Ishikawa (cell line): ENCODE measurements around the gene CDC40.

ENCODE experiments used
- CEBPB ChIP-seq: IDR thresholded peaks from 2 replicates; pipeline ENCODE4 v1.6.1; 2012
- CREB1 ChIP-seq: IDR thresholded peaks from 2 replicates; pipeline ENCODE4 v1.6.1; 2012; ENCODE audit warnings: low read depth
- EGR1 ChIP-seq: IDR thresholded peaks from 2 replicates; pipeline ENCODE4 v1.6.1; 2012
- EP300 ChIP-seq: IDR thresholded peaks from 2 replicates; pipeline ENCODE4 v1.6.1; 2012; ENCODE audit warnings: borderline replicate concordance
- FOXM1 ChIP-seq: IDR thresholded peaks from 2 replicates; pipeline ENCODE4 v1.6.1; 2012; ENCODE audit warnings: low read depth, borderline replicate concordance
- NFIC ChIP-seq: IDR thresholded peaks from 2 replicates; pipeline ENCODE4 v1.6.1; 2012
- RAD21 ChIP-seq: IDR thresholded peaks from 2 replicates; pipeline ENCODE4 v1.6.1; 2012; ENCODE audit warnings: low read depth
- TAF1 ChIP-seq: IDR thresholded peaks from 2 replicates; pipeline ENCODE4 v1.6.1; 2012; ENCODE audit warnings: low read depth, mild to moderate bottlenecking
- TCF12 ChIP-seq: IDR thresholded peaks from 2 replicates; pipeline ENCODE4 v1.6.1; 2012; ENCODE audit warnings: low read depth
- TEAD4 ChIP-seq: IDR thresholded peaks from 2 replicates; pipeline ENCODE4 v1.6.1; 2012
- YY1 ChIP-seq: IDR thresholded peaks from 2 replicates; pipeline ENCODE4 v1.6.1; 2012; ENCODE audit warnings: low read depth
- ZBTB7A ChIP-seq: IDR thresholded peaks from 2 replicates; pipeline ENCODE4 v1.6.1; 2012; ENCODE audit warnings: low read depth
- TF ChIP-seq, protein P1 (sequence below): IDR thresholded peaks from 2 replicates; pipeline ENCODE4 v1.6.1; 2012; ENCODE audit warnings: low read depth, mild to moderate bottlenecking
- TF ChIP-seq, protein P2 (sequence below): IDR thresholded peaks from 2 replicates; pipeline ENCODE4 v1.6.1; 2012
- TF ChIP-seq, protein P3 (sequence below): IDR thresholded peaks from 2 replicates; pipeline ENCODE4 v1.6.1; 2012

CDC40 gene

GRCh38 chr6:110217266-110217665, 37.0 kb downstream of the CDC40 start:
- TF ChIP-seq TEAD4 (no peak), EP300 (no peak)

- no peak for TF ChIP-seq CREB1
- TF ChIP-seq YY1 = no peak
- no peak for TF ChIP-seq ZBTB7A
- TF ChIP-seq TEAD4 = no peak
- no peak for TF ChIP-seq EGR1
- no peak for TF ChIP-seq RAD21
- TF ChIP-seq EP300 = no peak
- TF ChIP-seq, protein P1, sequence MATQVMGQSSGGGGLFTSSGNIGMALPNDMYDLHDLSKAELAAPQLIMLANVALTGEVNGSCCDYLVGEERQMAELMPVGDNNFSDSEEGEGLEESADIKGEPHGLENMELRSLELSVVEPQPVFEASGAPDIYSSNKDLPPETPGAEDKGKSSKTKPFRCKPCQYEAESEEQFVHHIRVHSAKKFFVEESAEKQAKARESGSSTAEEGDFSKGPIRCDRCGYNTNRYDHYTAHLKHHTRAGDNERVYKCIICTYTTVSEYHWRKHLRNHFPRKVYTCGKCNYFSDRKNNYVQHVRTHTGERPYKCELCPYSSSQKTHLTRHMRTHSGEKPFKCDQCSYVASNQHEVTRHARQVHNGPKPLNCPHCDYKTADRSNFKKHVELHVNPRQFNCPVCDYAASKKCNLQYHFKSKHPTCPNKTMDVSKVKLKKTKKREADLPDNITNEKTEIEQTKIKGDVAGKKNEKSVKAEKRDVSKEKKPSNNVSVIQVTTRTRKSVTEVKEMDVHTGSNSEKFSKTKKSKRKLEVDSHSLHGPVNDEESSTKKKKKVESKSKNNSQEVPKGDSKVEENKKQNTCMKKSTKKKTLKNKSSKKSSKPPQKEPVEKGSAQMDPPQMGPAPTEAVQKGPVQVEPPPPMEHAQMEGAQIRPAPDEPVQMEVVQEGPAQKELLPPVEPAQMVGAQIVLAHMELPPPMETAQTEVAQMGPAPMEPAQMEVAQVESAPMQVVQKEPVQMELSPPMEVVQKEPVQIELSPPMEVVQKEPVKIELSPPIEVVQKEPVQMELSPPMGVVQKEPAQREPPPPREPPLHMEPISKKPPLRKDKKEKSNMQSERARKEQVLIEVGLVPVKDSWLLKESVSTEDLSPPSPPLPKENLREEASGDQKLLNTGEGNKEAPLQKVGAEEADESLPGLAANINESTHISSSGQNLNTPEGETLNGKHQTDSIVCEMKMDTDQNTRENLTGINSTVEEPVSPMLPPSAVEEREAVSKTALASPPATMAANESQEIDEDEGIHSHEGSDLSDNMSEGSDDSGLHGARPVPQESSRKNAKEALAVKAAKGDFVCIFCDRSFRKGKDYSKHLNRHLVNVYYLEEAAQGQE = no peak
- TF ChIP-seq, protein P2, sequence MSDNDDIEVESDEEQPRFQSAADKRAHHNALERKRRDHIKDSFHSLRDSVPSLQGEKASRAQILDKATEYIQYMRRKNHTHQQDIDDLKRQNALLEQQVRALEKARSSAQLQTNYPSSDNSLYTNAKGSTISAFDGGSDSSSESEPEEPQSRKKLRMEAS = no peak
- TF ChIP-seq, protein P3, sequence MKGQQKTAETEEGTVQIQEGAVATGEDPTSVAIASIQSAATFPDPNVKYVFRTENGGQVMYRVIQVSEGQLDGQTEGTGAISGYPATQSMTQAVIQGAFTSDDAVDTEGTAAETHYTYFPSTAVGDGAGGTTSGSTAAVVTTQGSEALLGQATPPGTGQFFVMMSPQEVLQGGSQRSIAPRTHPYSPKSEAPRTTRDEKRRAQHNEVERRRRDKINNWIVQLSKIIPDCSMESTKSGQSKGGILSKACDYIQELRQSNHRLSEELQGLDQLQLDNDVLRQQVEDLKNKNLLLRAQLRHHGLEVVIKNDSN = no peak
- no peak for TF ChIP-seq FOXM1
Measured at GRCh38 chr6:110221738-110222137, 41.5 kb downstream of the CDC40 start.

DNA sequence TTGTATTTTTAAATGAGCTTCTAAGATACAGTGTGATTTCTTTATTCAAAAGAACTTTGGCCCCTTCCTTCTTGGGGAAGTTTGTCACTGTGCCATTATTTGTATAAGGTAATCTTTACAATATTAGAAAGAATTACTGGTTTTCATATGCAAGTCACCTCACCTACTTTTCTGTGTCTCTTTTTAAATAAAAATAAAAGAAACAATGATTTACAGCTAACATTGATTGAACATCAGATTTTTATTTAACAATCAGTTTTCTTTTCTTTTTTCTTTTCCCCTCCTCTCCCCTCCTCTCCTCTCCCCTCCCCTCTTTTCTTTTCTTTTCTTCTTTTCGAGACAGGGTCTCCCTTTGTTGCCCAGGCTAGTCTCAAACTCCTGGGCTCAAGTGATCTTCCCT, 46.0 kb downstream of the CDC40 start:
- no peak for TF ChIP-seq YY1
- TF ChIP-seq, protein P2 = no peak
- no peak for TF ChIP-seq TCF12
- no peak for TF ChIP-seq CREB1
- no peak for TF ChIP-seq TAF1

DNA sequence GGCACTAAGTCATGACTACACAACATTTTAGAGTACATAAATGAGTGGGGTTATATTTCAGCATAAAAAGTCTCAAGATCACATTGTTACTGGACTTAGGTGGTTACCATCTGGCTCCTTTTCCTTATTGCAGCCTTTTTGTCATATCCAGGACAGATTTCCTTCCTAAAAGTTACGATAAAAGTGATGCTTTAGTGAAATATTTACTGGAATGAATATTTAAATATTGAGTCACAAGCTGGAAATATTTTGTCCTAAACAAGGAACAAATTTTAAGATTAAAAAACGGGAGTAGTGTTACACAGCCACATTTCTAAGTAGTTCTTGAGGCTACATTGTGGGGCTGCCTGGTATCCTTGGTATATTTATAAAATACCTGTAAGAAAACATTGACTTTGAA, 52.2 kb downstream of the CDC40 start:
- TF ChIP-seq CREB1 = no peak
- TF ChIP-seq FOXM1 = no peak
- TF ChIP-seq TCF12 = no peak
- TF ChIP-seq EP300 = no peak
- TF ChIP-seq, protein P2 = no peak

DNA sequence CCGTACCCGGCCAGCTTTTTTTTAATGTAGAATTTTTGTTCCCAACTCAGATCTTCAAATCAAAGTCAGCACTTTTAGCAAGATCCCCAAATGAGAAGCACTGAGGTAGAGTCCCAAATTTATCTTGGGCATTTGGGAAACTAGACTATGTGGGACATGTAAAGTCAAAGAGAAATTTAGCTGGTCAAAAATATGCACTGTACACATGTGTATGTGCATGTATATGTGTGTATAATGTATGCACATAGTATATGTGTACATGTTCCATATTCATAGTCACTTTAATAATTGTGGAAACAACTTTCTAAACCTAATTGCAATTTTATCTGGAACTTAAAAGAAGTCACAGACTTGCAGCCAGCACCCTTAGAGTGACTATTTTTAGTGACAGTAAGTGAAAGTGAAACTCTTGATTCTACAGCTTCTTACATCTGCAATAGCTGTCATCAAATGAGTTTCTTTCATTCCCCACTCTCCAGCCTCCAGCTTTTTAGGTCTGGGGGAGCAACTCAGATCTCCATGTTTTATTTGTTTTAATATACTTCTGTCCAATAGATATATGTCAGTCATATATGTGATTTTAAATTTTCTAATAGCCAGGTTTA, 53.6 kb downstream of the CDC40 start:
- TF ChIP-seq TCF12 (no peak), RAD21 (no peak), ZBTB7A (no peak), CEBPB (no peak), TEAD4 (no peak), EGR1 (no peak), TAF1 (no peak), CREB1 (no peak)
- TF ChIP-seq, protein P1 = no peak
- TF ChIP-seq, protein P2 = no peak
- TF ChIP-seq, protein P3 = no peak

GRCh38 chr6:110239526-110240274, 59.5 kb downstream of the CDC40 start:
- TF ChIP-seq FOXM1 = no peak

- TF ChIP-seq TEAD4 (no peak), ZBTB7A (no peak), TAF1 (no peak), RAD21 (no peak), FOXM1 (no peak), CEBPB (no peak), NFIC (no peak), CREB1 (no peak), EGR1 (no peak)
- TF ChIP-seq, protein P3 = no peak
- TF ChIP-seq, protein P2 = no peak
Measured at GRCh38 chr6:110246378-110246777, 66.2 kb downstream of the CDC40 start.
